ENCODE measurements around the gene LCA5. TPM values are rescaled to one million over a fixed set of nuclear protein-coding genes. Genes with fewer than 3 reads are reported as not detected.

LCA5 gene
- total and polyA plus RNA-seq, 11 donors: 0.42 to 3.6 (median 1.9) TPM

- ATAC-seq (no peak), DNase-seq (no peak)
- intact Hi-C loops (cut with DNase I): no loop called here
- no peak for TF ChIP-seq POLR2A (IDR thresholded peaks at IDR 0.05)
- TF ChIP-seq, protein P1, sequence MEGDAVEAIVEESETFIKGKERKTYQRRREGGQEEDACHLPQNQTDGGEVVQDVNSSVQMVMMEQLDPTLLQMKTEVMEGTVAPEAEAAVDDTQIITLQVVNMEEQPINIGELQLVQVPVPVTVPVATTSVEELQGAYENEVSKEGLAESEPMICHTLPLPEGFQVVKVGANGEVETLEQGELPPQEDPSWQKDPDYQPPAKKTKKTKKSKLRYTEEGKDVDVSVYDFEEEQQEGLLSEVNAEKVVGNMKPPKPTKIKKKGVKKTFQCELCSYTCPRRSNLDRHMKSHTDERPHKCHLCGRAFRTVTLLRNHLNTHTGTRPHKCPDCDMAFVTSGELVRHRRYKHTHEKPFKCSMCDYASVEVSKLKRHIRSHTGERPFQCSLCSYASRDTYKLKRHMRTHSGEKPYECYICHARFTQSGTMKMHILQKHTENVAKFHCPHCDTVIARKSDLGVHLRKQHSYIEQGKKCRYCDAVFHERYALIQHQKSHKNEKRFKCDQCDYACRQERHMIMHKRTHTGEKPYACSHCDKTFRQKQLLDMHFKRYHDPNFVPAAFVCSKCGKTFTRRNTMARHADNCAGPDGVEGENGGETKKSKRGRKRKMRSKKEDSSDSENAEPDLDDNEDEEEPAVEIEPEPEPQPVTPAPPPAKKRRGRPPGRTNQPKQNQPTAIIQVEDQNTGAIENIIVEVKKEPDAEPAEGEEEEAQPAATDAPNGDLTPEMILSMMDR (IDR thresholded peaks at IDR 0.05): no peak
- Histone ChIP-seq H3K27ac (no peak overlapping the region), H3K36me3 (peaks cover 0 to 17% (median 6%) of the 10 kb centered on the region in 9 donors), H3K27me3 (no peaks in the 10 kb centered on the region), H3K9me3 (no peaks in the 10 kb centered on the region), H3K4me3 (no peak overlapping the region), H3K4me1 (no peaks in the 10 kb centered on the region)
These were observed 17.1 kb upstream of the LCA5 start for GRCh38 chr6:79554305-79554704.

- 47 to 90% (median 80%) methylated on average over 1 to 2 of the region's 2 CpGs for WGBS, 4 donors
- intact Hi-C loops (cut with DNase I): no loop called here
- no peak for ATAC-seq
These were observed 14.2 kb upstream of the LCA5 start for GRCh38 chr6:79551401-79551800.

DNA sequence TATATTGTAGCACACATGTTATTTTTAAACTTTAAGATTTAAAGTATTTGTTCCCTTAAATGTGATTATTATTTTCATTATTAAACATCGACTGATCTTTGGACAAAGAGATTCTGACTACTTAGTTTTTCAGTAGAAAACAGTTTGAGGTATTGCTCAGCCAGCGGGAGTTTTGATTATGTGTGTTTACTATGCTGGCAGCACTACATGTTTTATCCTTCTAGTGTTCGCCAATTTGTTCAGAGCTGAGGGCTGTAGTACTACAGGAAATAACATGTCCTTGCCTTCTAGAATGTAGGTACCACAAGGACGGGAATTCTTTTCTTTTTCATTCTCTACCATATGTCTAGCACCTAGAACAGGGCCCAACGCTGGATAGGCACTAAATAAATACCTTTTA lies 11.1 kb upstream of the LCA5 start:
- Histone ChIP-seq H3K27ac (no peak overlapping the region), H3K9me3 (no peaks in the 10 kb centered on the region), H3K27me3 (no peaks in the 10 kb centered on the region), H3K4me3 (no peak overlapping the region), H3K36me3 (peaks cover 0 to 20% (median 6%) of the 10 kb centered on the region in 9 donors), H3K4me1 (peaks cover 0 to 27% (median 19%) of the 10 kb centered on the region in 12 donors)
- no peak for ATAC-seq
- intact Hi-C loops (cut with DNase I): loop anchor here in 2 of 10 donors (10.0 kb wide), 2 partner anchors 314 to 474 kb away; partner anchors contain the start of genes HMGN3 (in 1 of the 2) and PHIP (in 1 of the 2)
- 97 to 99% (median 98%) methylated on average over 5 of the region's 5 CpGs for WGBS, 4 donors
- TF ChIP-seq POLR2A (IDR thresholded peaks at IDR 0.05): no peak
- DNase-seq: no peak

More at GRCh38 chr6:79551401-79551800, 14.2 kb upstream of the LCA5 start:
- no peaks in the 10 kb centered on the region for H3K9me3 ChIP-seq
- no peaks in the 10 kb centered on the region for H3K27me3 ChIP-seq
- H3K36me3 ChIP-seq: peaks cover 0 to 20% (median 6%) of the 10 kb centered on the region in 9 donors
- TF ChIP-seq POLR2A (IDR thresholded peaks at IDR 0.05): no peak
- TF ChIP-seq, protein P1 (IDR thresholded peaks at IDR 0.05): no peak
- H3K27ac ChIP-seq: no peak overlapping the region
- H3K4me3 ChIP-seq: no peak overlapping the region
- no peak for DNase-seq
- peaks cover 0 to under 1% (median 0%) of the 10 kb centered on the region in 12 donors for H3K4me1 ChIP-seq

- intact Hi-C loops (cut with DNase I): loop anchor here in 2 of 10 donors (10.0 kb wide), 2 partner anchors 311 to 471 kb away; partner anchors contain the start of genes HMGN3 (in 1 of the 2) and PHIP (in 1 of the 2)
- 53 to 70% (median 61%) methylated on average over 3 of the region's 3 CpGs for WGBS, 4 donors
- H3K36me3 ChIP-seq: peaks cover 0 to 22% (median 5%) of the 10 kb centered on the region in 9 donors
- ATAC-seq: no peak
- no peaks in the 10 kb centered on the region for H3K9me3 ChIP-seq
- no peaks in the 10 kb centered on the region for H3K27me3 ChIP-seq
- H3K4me3 ChIP-seq: no peak overlapping the region
- no peak for TF ChIP-seq POLR2A (IDR thresholded peaks at IDR 0.05)
- TF ChIP-seq, protein P1 (IDR thresholded peaks at IDR 0.05): no peak
- no peak for DNase-seq
- H3K27ac ChIP-seq: peak overlapping the region in 3 of 12 donors; percentile 26 to 75 (median 64)
- peaks cover 0 to 27% (median 19%) of the 10 kb centered on the region in 12 donors for H3K4me1 ChIP-seq
These were observed 9.0 kb upstream of the LCA5 start for GRCh38 chr6:79546186-79546585.

Data from heart left ventricle (tissue), 16 donors.